Natural killer cell (primary cell): ENCODE data around the gene ILKAP. TPM values are rescaled to one million over a fixed set of nuclear protein-coding genes. Genes with fewer than 3 reads are reported as not detected.
A peak's percentile ranks its signal among the peaks of the same experiment; 100 is the strongest.

Source experiments
- ATAC-seq, 3 donors: fragments of 150-1000 bp in 2 of 3; fragments of 200-7000 bp in 1 of 3; cut with Tn5 transposase; 1 replicate in 1 of 3; 2 replicates in 2 of 3; pipeline ENCODE4 v1.10.0; 2021; ENCODE audit warnings: mild to moderate bottlenecking in 2 of 3, moderate library complexity in 2 of 3
- DNase-seq, 2 donors: peaks; one replicate each; pipeline versions ENCODE4 v3.0.0 to v3.0.0-alpha.2; 2013 to 2021; ENCODE audit warnings: mixed read lengths in 1 of 2
- H3K27ac ChIP-seq: one replicate; pipeline ENCODE4 v1.5.1; 2013; ENCODE audit warnings: mild to moderate bottlenecking, low read length
- H3K27me3 ChIP-seq: one replicate; pipeline ENCODE4 v1.6.1; 2013; ENCODE audit warnings: low read length; ENCODE audit not compliant: control insufficient read depth, insufficient read depth
- H3K36me3 ChIP-seq: one replicate; pipeline ENCODE4 v1.6.1; 2013; ENCODE audit warnings: low read length; ENCODE audit not compliant: control insufficient read depth, insufficient read depth
- H3K4me1 ChIP-seq: one replicate; pipeline ENCODE4 v1.6.1; 2013; ENCODE audit warnings: low read length; ENCODE audit not compliant: control insufficient read depth, insufficient read depth
- H3K4me3 ChIP-seq: one replicate; pipeline ENCODE4 v1.5.1; 2013; ENCODE audit warnings: low read length
- H3K9me3 ChIP-seq: one replicate; pipeline ENCODE4 v1.6.1; 2013; ENCODE audit warnings: low read length; ENCODE audit not compliant: control insufficient read depth, insufficient read depth
- H3K27ac Mint-ChIP-seq, 2 donors: one replicate each; pipeline ENCODE4 v1.8.0; 2022; ENCODE audit warnings: mild to moderate bottlenecking in 2 of 2, mixed read lengths in 2 of 2, moderate library complexity in 1 of 2
- H3K27me3 Mint-ChIP-seq, 2 donors: one replicate each; pipeline ENCODE4 v1.8.0; 2022; ENCODE audit warnings: low read depth in 2 of 2, mixed read lengths in 2 of 2
- H3K36me3 Mint-ChIP-seq: one replicate; pipeline ENCODE4 v1.8.0; 2022; ENCODE audit warnings: mixed read lengths
- H3K4me1 Mint-ChIP-seq, 2 donors: one replicate each; pipeline ENCODE4 v1.8.0; 2022; ENCODE audit warnings: mixed read lengths in 2 of 2
- H3K4me3 Mint-ChIP-seq: one replicate; pipeline ENCODE4 v1.8.0; 2022; ENCODE audit warnings: mild to moderate bottlenecking, moderate library complexity, mixed read lengths
- H3K9me3 Mint-ChIP-seq, 2 donors: one replicate each; pipeline ENCODE4 v1.8.0; 2022; ENCODE audit warnings: mixed read lengths in 2 of 2
- CTCF ChIP-seq: fragments of 200-600 bp; IDR thresholded peaks from one replicate; pipeline ENCODE4 v1.8.0; 2022; ENCODE audit warnings: antibody characterized with exemption
- WGBS: methylation state at CpG from one replicate; pipeline ENCODE4 v1.1.7; 2013; ENCODE audit warnings: missing lambda C conversion rate; ENCODE audit not compliant: insufficient coverage; 5-methylcytosine and 5-hydroxymethylcytosine counted together
- intact Hi-C: fragments of 100-400 bp; cut with micrococcal nuclease; formaldehyde crosslinking; loops from one replicate; pipeline ENCODE4 v1.14.2; 2022
- total RNA-seq, 4 donors: library from RNA; stranded (reverse); fragments of 120-200 nt in 1 of 4; gene quantifications; one replicate each; pipeline versions ENCODE4 v1.2.3 to v1.2.4, GENCODE V29; 2013 to 2022

The ILKAP gene
- total RNA-seq, 3 donors from 2014 or later (not counting 1 experiment from before 2014, with no cell fraction given) = 146 to 200 (median 183) TPM

GRCh38 chr2:238235856-238236255, 32.4 kb upstream of the ILKAP start:
- no peak for TF ChIP-seq CTCF
- Histone ChIP-seq H3K36me3 (no peaks in the 10 kb centered on the region), H3K4me3 (no peak overlapping the region), H3K27me3 (peaks cover 15% of the 10 kb centered on the region), H3K4me1 (peaks cover 33% of the 10 kb centered on the region), H3K27ac (no peak overlapping the region), H3K9me3 (peaks cover 4% of the 10 kb centered on the region)
- ATAC-seq (no peak), DNase-seq (no peak)
- intact Hi-C loops = no loop called here
- no peak overlapping the region for H3K27ac Mint-ChIP-seq
- H3K4me1 Mint-ChIP-seq = peaks cover 15 to 23% of the 10 kb centered on the region in 2 donors
- no peaks in the 10 kb centered on the region for H3K9me3 Mint-ChIP-seq
- H3K4me3 Mint-ChIP-seq = peak overlapping the region; percentile 40
- H3K27me3 Mint-ChIP-seq = peaks cover 0 to 18% of the 10 kb centered on the region in 2 donors
- H3K36me3 Mint-ChIP-seq = no peaks in the 10 kb centered on the region
- 85% methylated on average over 7 of the region's 7 CpGs for whole genome bisulfite sequencing

GRCh38 chr2:238235331-238235732, 31.8 kb upstream of the ILKAP start:
- H3K27ac Mint-ChIP-seq = no peak overlapping the region
- H3K36me3 ChIP-seq = no peaks in the 10 kb centered on the region
- peaks cover 20 to 27% of the 10 kb centered on the region in 2 donors for H3K4me1 Mint-ChIP-seq
- peaks cover 15% of the 10 kb centered on the region for H3K27me3 ChIP-seq
- no peaks in the 10 kb centered on the region for H3K36me3 Mint-ChIP-seq
- intact Hi-C loops = no loop called here
- TF ChIP-seq CTCF = no peak
- 74% methylated on average over 11 of the region's 11 CpGs for WGBS
- peak in 1 of 2 donors; percentile 13 for DNase-seq
- peaks cover 30% of the 10 kb centered on the region for H3K4me1 ChIP-seq
- H3K27me3 Mint-ChIP-seq = peaks cover 0 to 18% of the 10 kb centered on the region in 2 donors
- no peak overlapping the region for H3K4me3 ChIP-seq
- no peaks in the 10 kb centered on the region for H3K9me3 Mint-ChIP-seq
- H3K9me3 ChIP-seq = peaks cover 4% of the 10 kb centered on the region
- peak overlapping the region; percentile 40 for H3K4me3 Mint-ChIP-seq
- H3K27ac ChIP-seq = no peak overlapping the region
- no peak for ATAC-seq

GRCh38 chr2:238233625-238234024, 30.1 kb upstream of the ILKAP start:
- H3K36me3 ChIP-seq = no peaks in the 10 kb centered on the region
- Mint-ChIP-seq H3K27ac (no peak overlapping the region), H3K4me3 (peak overlapping the region; percentile 62), H3K36me3 (no peaks in the 10 kb centered on the region), H3K27me3 (peaks cover 0 to 15% of the 10 kb centered on the region in 2 donors), H3K4me1 (peaks cover 31 to 33% of the 10 kb centered on the region in 2 donors), H3K9me3 (no peaks in the 10 kb centered on the region)
- H3K4me1 ChIP-seq = peaks cover 23% of the 10 kb centered on the region
- no peak for ATAC-seq
- no peak for TF ChIP-seq CTCF
- 82% methylated on average over 12 of the region's 12 CpGs for WGBS
- H3K27ac ChIP-seq = no peak overlapping the region
- peaks cover 9% of the 10 kb centered on the region for H3K27me3 ChIP-seq
- no peak for DNase-seq
- peaks cover under 1% of the 10 kb centered on the region for H3K9me3 ChIP-seq
- no peak overlapping the region for H3K4me3 ChIP-seq
- intact Hi-C loops = no loop called here

GRCh38 chr2:238231809-238232208, 28.3 kb upstream of the ILKAP start:
- 59% methylated on average over 21 of the region's 21 CpGs for WGBS
- Mint-ChIP-seq H3K27me3 (peaks cover 0 to 18% of the 10 kb centered on the region in 2 donors), H3K27ac (peak overlapping the region; percentile 27 to 77), H3K9me3 (no peaks in the 10 kb centered on the region), H3K4me3 (peak overlapping the region; percentile 94), H3K36me3 (no peaks in the 10 kb centered on the region), H3K4me1 (peaks cover 33 to 40% of the 10 kb centered on the region in 2 donors)
- no peak overlapping the region for H3K27ac ChIP-seq
- peaks cover 19% of the 10 kb centered on the region for H3K4me1 ChIP-seq
- no peaks in the 10 kb centered on the region for H3K36me3 ChIP-seq
- DNase-seq (no peak), ATAC-seq (no peak)
- H3K27me3 ChIP-seq = peaks cover 2% of the 10 kb centered on the region
- intact Hi-C loops = no loop called here
- TF ChIP-seq CTCF = no peak
- no peaks in the 10 kb centered on the region for H3K9me3 ChIP-seq
- H3K4me3 ChIP-seq = no peak overlapping the region
